DND-41 (cell line): ENCODE data around the gene FARSB.

Source experiments
- EZH2 ChIP-seq: IDR thresholded peaks from 3 replicates; pipeline ENCODE4 v1.6.1; 2012; ENCODE audit warnings: borderline replicate concordance, low read depth, mild to moderate bottlenecking, moderate library complexity, low read length, inconsistent platforms; ENCODE audit not compliant: severe bottlenecking
- TF ChIP-seq, protein P1 (sequence below): IDR thresholded peaks from 2 replicates; pipeline ENCODE4 v1.5.1; 2012; ENCODE audit warnings: borderline replicate concordance, low read length, moderate library complexity, mild to moderate bottlenecking; ENCODE audit not compliant: poor library complexity, severe bottlenecking; ENCODE audit errors: extremely low read depth

DNA sequence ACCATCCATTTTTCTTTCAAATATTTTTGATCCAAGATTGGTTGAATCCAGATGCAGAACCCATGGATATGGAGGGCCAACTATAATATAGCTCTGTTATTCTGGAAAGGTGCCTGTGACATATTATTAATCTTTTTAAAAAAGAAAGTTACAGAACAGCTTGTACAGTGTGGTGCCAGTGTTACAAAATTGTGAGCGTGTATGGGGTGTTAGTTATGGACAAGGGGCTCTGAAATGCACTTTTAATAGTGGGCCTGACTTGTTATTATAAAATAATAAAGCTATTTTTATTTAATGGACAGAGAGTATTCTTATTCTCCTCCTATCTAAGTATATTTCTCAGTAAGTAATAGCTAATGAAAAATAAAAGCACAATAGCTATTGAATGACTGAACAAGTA, 111.2 kb downstream of the FARSB start:
- TF ChIP-seq, protein P1, sequence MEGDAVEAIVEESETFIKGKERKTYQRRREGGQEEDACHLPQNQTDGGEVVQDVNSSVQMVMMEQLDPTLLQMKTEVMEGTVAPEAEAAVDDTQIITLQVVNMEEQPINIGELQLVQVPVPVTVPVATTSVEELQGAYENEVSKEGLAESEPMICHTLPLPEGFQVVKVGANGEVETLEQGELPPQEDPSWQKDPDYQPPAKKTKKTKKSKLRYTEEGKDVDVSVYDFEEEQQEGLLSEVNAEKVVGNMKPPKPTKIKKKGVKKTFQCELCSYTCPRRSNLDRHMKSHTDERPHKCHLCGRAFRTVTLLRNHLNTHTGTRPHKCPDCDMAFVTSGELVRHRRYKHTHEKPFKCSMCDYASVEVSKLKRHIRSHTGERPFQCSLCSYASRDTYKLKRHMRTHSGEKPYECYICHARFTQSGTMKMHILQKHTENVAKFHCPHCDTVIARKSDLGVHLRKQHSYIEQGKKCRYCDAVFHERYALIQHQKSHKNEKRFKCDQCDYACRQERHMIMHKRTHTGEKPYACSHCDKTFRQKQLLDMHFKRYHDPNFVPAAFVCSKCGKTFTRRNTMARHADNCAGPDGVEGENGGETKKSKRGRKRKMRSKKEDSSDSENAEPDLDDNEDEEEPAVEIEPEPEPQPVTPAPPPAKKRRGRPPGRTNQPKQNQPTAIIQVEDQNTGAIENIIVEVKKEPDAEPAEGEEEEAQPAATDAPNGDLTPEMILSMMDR, result no peak
- no peak for TF ChIP-seq EZH2
